Hematopoietic multipotent progenitor cell treated with erythropoietin and hydrocortisone succinate and interleukin-3 and kit ligand, for 6 days (in vitro differentiated cells): ENCODE data around the gene DPEP1.
"Not testable (repeated sequence)": the region's sequence is repeated elsewhere in the genome, so short reads cannot be mapped to it uniquely, and the experiment has no call there.

ENCODE experiments used
- DNase-seq: peaks from one replicate; pipeline ENCODE4 v3.0.0-alpha.2; 2015

DPEP1 gene

GRCh38 chr16:89577055-89577759 is 36.2 kb upstream of the DPEP1 start:
- DNase-seq: no peak

- no peak for DNase-seq
These were observed 34.1 kb upstream of the DPEP1 start for GRCh38 chr16:89579351-89579750.

- no peak for DNase-seq
These were observed 32.3 kb upstream of the DPEP1 start for GRCh38 chr16:89581045-89581695.

- no peak for DNase-seq
These were observed 31.4 kb upstream of the DPEP1 start for GRCh38 chr16:89581861-89582563.

GRCh38 chr16:89582614-89583196 is 30.7 kb upstream of the DPEP1 start:
- DNase-seq: no peak

- DNase-seq: no peak
These were observed 30.1 kb upstream of the DPEP1 start for GRCh38 chr16:89583197-89583894.

GRCh38 chr16:89583895-89584644 is 29.4 kb upstream of the DPEP1 start:
- DNase-seq: no peak

GRCh38 chr16:89584768-89585549 is 28.5 kb upstream of the DPEP1 start:
- DNase-seq: no peak

- DNase-seq: no peak
These were observed 27.2 kb upstream of the DPEP1 start for GRCh38 chr16:89586218-89586617.

- DNase-seq: no peak
These were observed 26.6 kb upstream of the DPEP1 start for GRCh38 chr16:89586853-89587252.

- not testable (repeated sequence) for DNase-seq
These were observed 25.8 kb upstream of the DPEP1 start for GRCh38 chr16:89587676-89588075.

- no peak for DNase-seq
These were observed 24.9 kb upstream of the DPEP1 start for GRCh38 chr16:89588413-89589109.

- no peak for DNase-seq
These were observed 24.1 kb upstream of the DPEP1 start for GRCh38 chr16:89589241-89589926.

GRCh38 chr16:89593841-89594240 is 19.6 kb upstream of the DPEP1 start:
- DNase-seq: no peak

GRCh38 chr16:89595330-89596060 is 17.9 kb upstream of the DPEP1 start:
- no peak for DNase-seq

- no peak for DNase-seq
These were observed 17.3 kb upstream of the DPEP1 start for GRCh38 chr16:89596061-89596689.

GRCh38 chr16:89596957-89597649 is 16.3 kb upstream of the DPEP1 start:
- DNase-seq: no peak

- DNase-seq: peak; percentile 56
These were observed 15.2 kb upstream of the DPEP1 start for GRCh38 chr16:89598199-89598598.
